Effector memory CD4-positive, alpha-beta T cell (primary cell): ENCODE data around the gene GSTM4.

ENCODE experiments used
- DNase-seq, 3 donors: peaks; one replicate each; pipeline ENCODE4 v3.0.0-alpha.2; 2020
- H3K27ac ChIP-seq: 2 replicates; pipeline ENCODE4 v1.7.0; 2013; ENCODE audit warnings: mild to moderate bottlenecking, low read length, moderate library complexity; ENCODE audit not compliant: insufficient read depth, poor library complexity, severe bottlenecking
- H3K27me3 ChIP-seq: replicated peaks from 2 replicates; pipeline ENCODE4 v1.7.0; 2013; ENCODE audit warnings: mild to moderate bottlenecking, low read length; ENCODE audit not compliant: insufficient read depth, control insufficient read depth, poor library complexity, severe bottlenecking
- H3K36me3 ChIP-seq: 2 replicates; pipeline ENCODE4 v1.7.0; 2013; ENCODE audit warnings: mild to moderate bottlenecking, low read length, moderate library complexity; ENCODE audit not compliant: control insufficient read depth, insufficient read depth
- H3K4me1 ChIP-seq: 2 replicates; pipeline ENCODE4 v1.7.0; 2013; ENCODE audit warnings: low read length, mild to moderate bottlenecking; ENCODE audit not compliant: control insufficient read depth, insufficient read depth, poor library complexity, severe bottlenecking
- H3K4me3 ChIP-seq: 2 replicates; pipeline ENCODE4 v1.7.0; 2013; ENCODE audit warnings: low read length, low read depth, mild to moderate bottlenecking; ENCODE audit not compliant: insufficient read depth, poor library complexity, severe bottlenecking
- H3K9me3 ChIP-seq: 2 replicates; pipeline ENCODE4 v1.7.0; 2013; ENCODE audit warnings: mild to moderate bottlenecking, low read length, moderate library complexity; ENCODE audit not compliant: control insufficient read depth

The GSTM4 gene

GRCh38 chr1:109618661-109619575, 37.0 kb upstream of the GSTM4 start:
- Histone ChIP-seq H3K27ac (peak overlapping the region; percentile 97), H3K4me1 (peaks cover 64% of the 10 kb centered on the region), H3K9me3 (no peaks in the 10 kb centered on the region), H3K4me3 (peak overlapping the region; percentile 78), H3K27me3 (no peaks in the 10 kb centered on the region), H3K36me3 (no peaks in the 10 kb centered on the region)
- no peak for DNase-seq

GRCh38 chr1:109619576-109620400, 36.1 kb upstream of the GSTM4 start, which contains the start of the genes AMPD2 and GNAT2:
Gene AMPD2, plus strand, starts transcription at chr1:109619837. Its CDS starts 1,339 bp downstream, at chr1:109621176.
Gene GNAT2, minus strand, starts transcription at chr1:109619616. Its CDS starts 6,746 bp downstream, at chr1:109612870.
- Histone ChIP-seq H3K4me1 (peaks cover 72% of the 10 kb centered on the region), H3K27me3 (no peaks in the 10 kb centered on the region), H3K4me3 (peak within 1 kb of the TSS; percentile 78), H3K36me3 (no peaks in the 10 kb centered on the region), H3K9me3 (no peaks in the 10 kb centered on the region), H3K27ac (peak within 1 kb of the TSS; percentile 97)
- DNase-seq = peak; percentile 68 to 77 (median 70)

- Histone ChIP-seq H3K27me3 (no peaks in the 10 kb centered on the region), H3K4me1 (peaks cover 74% of the 10 kb centered on the region), H3K9me3 (no peaks in the 10 kb centered on the region), H3K4me3 (peak overlapping the region; percentile 78), H3K36me3 (peaks cover 2% of the 10 kb centered on the region), H3K27ac (peak overlapping the region; percentile 97)
- no peak for DNase-seq
These were observed 35.5 kb upstream of the GSTM4 start for GRCh38 chr1:109620401-109620791.

GRCh38 chr1:109620841-109621286, 35.0 kb upstream of the GSTM4 start:
- H3K9me3 ChIP-seq = no peaks in the 10 kb centered on the region
- H3K4me3 ChIP-seq = peak overlapping the region; percentile 78
- peaks cover 7% of the 10 kb centered on the region for H3K36me3 ChIP-seq
- H3K27ac ChIP-seq = peak overlapping the region; percentile 97
- peaks cover 71% of the 10 kb centered on the region for H3K4me1 ChIP-seq
- peak; percentile 94 to 97 (median 95) for DNase-seq
- no peaks in the 10 kb centered on the region for H3K27me3 ChIP-seq

- H3K27ac ChIP-seq = peak overlapping the region; percentile 97
- no peak for DNase-seq
- H3K4me1 ChIP-seq = peaks cover 64% of the 10 kb centered on the region
- no peaks in the 10 kb centered on the region for H3K9me3 ChIP-seq
- peaks cover 14% of the 10 kb centered on the region for H3K36me3 ChIP-seq
- H3K4me3 ChIP-seq = peak overlapping the region; percentile 78
- H3K27me3 ChIP-seq = no peaks in the 10 kb centered on the region
These were observed 34.3 kb upstream of the GSTM4 start for GRCh38 chr1:109621379-109622136.

GRCh38 chr1:109622137-109622892, 33.6 kb upstream of the GSTM4 start:
- Histone ChIP-seq H3K4me1 (peaks cover 58% of the 10 kb centered on the region), H3K9me3 (no peaks in the 10 kb centered on the region), H3K4me3 (peak overlapping the region; percentile 78), H3K27ac (peak overlapping the region; percentile 97), H3K27me3 (no peaks in the 10 kb centered on the region), H3K36me3 (peaks cover 22% of the 10 kb centered on the region)
- DNase-seq = no peak

- Histone ChIP-seq H3K4me1 (peaks cover 54% of the 10 kb centered on the region), H3K9me3 (no peaks in the 10 kb centered on the region), H3K27me3 (no peaks in the 10 kb centered on the region), H3K4me3 (peak overlapping the region; percentile 78), H3K36me3 (peaks cover 27% of the 10 kb centered on the region), H3K27ac (peak overlapping the region; percentile 97)
- no peak for DNase-seq
These were observed 33.0 kb upstream of the GSTM4 start for GRCh38 chr1:109622895-109623294.

GRCh38 chr1:109623601-109624161, 32.2 kb upstream of the GSTM4 start:
- no peak for DNase-seq
- Histone ChIP-seq H3K27me3 (no peaks in the 10 kb centered on the region), H3K4me1 (peaks cover 48% of the 10 kb centered on the region), H3K9me3 (no peaks in the 10 kb centered on the region), H3K36me3 (peaks cover 35% of the 10 kb centered on the region), H3K4me3 (peak overlapping the region; percentile 24), H3K27ac (peak overlapping the region; percentile 97)
